Sigmoid colon (tissue), 7 donors: ENCODE data around the gene POLR1A. TPM values are rescaled to one million over a fixed set of nuclear protein-coding genes. Genes with fewer than 3 reads are reported as not detected.

Source experiments
- DNase-seq: peaks from one replicate; pipeline ENCODE4 v3.0.0-alpha.2; 2019
- H3K27ac ChIP-seq, 4 donors: fragments of 200-600 bp; sonication (generic); one replicate each; pipeline ENCODE4 v1.5.1; 2016 to 2019; ENCODE audit warnings: mild to moderate bottlenecking in 1 of 4
- H3K27me3 ChIP-seq, 3 donors: fragments of 200-600 bp; sonication (generic); one replicate each; pipeline ENCODE4 v1.5.1; 2019; ENCODE audit warnings: mild to moderate bottlenecking in 1 of 3
- H3K36me3 ChIP-seq, 4 donors: fragments of 200-600 bp; sonication (generic); one replicate each; pipeline ENCODE4 v1.5.1; 2016 to 2019
- H3K4me1 ChIP-seq, 4 donors: fragments of 200-600 bp; sonication (generic); one replicate each; pipeline ENCODE4 v1.5.1; 2017 to 2019
- H3K4me3 ChIP-seq, 4 donors: fragments of 200-600 bp; sonication (generic); one replicate each; pipeline ENCODE4 v1.5.1; 2017 to 2019; ENCODE audit warnings: mild to moderate bottlenecking in 2 of 4, moderate library complexity in 1 of 4
- H3K9me3 ChIP-seq, 4 donors: fragments of 200-600 bp in 3 of 4; sonication (generic) in 3 of 4; one replicate each; pipeline versions ENCODE4 v1.5.1 to v1.6.1; 2013 to 2019
- CTCF ChIP-seq, 4 experiments: fragments of 450-650 bp in 3 of 4; fragments of 200-600 bp in 1 of 4; IDR thresholded peaks; one replicate each; pipeline ENCODE4 v1.5.1; 2016 to 2019; ENCODE audit warnings: antibody characterized with exemption in 4 of 4, mild to moderate bottlenecking in 3 of 4, moderate library complexity in 2 of 4
- EP300 ChIP-seq, 4 donors: sonication (generic); formaldehyde crosslinking; IDR thresholded peaks; one replicate each; pipeline ENCODE4 v1.6.1; 2017; ENCODE audit warnings: antibody characterized with exemption in 4 of 4
- POLR2A ChIP-seq, 2 donors: fragments of 450-650 bp; IDR thresholded peaks; one replicate each; pipeline ENCODE4 v1.6.1; 2016; ENCODE audit warnings: antibody characterized with exemption in 2 of 2, mild to moderate bottlenecking in 2 of 2, moderate library complexity in 2 of 2
- POLR2AphosphoS5 ChIP-seq, 4 donors: sonication (generic); formaldehyde crosslinking; IDR thresholded peaks; one replicate each; pipeline ENCODE4 v1.6.1; 2017; ENCODE audit warnings: antibody characterized with exemption in 4 of 4
- WGBS, 2 donors: extraction: QIAGEN DNeasy Blood & Tissue Kit; methylation state at CpG; one replicate each; pipeline ENCODE4 v1.1.7; 2013; 5-methylcytosine and 5-hydroxymethylcytosine counted together
- intact Hi-C: fragments of 100-400 bp; cut with DNase I; formaldehyde crosslinking; loops from one replicate; pipeline ENCODE4 v1.15.1; 2023
- polyA plus RNA-seq, 3 donors: library from polyadenylated mRNA; stranded (reverse); fragments of 200-250 nt; gene quantifications; one replicate each; pipeline ENCODE4 v1.2.3, GENCODE V29; 2013
- total RNA-seq, 4 donors: library from RNA; depleted of rRNA; stranded (reverse); fragments of >200 nt; gene quantifications; one replicate each; pipeline ENCODE4 v1.1.0, GENCODE V29; 2016
- donor health status: healthy with polysubstance abuse.
- donor health status: Bipolar disorder and iron deficiency.
- donor health status: healthy.

Gene POLR1A
- total and polyA plus RNA-seq, 7 donors, result 1.2 to 17.9 (median 10.1) TPM

GRCh38 chr2:86056590-86057331 lies 48.9 kb downstream of the POLR1A start:
- Histone ChIP-seq H3K4me3 (no peak overlapping the region), H3K9me3 (no peaks in the 10 kb centered on the region), H3K4me1 (no peaks in the 10 kb centered on the region), H3K27ac (no peak overlapping the region), H3K27me3 (no peaks in the 10 kb centered on the region), H3K36me3 (peaks cover 0 to 79% (median 22%) of the 10 kb centered on the region in 4 donors)
- 90 to 96% methylated on average over 4 of the region's 4 CpGs for WGBS, 2 donors
- DNase-seq, result no peak
- TF ChIP-seq EP300 (IDR thresholded peaks at IDR 0.05) (no peak), POLR2A (IDR thresholded peaks at IDR 0.05) (no peak), POLR2AphosphoS5 (IDR thresholded peaks at IDR 0.05) (no peak), CTCF (IDR thresholded peaks at IDR 0.05) (no peak)
- intact Hi-C loops, result no loop called here

GRCh38 chr2:86055314-86055713 lies 50.4 kb downstream of the POLR1A start:
- Histone ChIP-seq H3K9me3 (no peaks in the 10 kb centered on the region), H3K36me3 (peaks cover 0 to 79% (median 27%) of the 10 kb centered on the region in 4 donors), H3K4me1 (no peaks in the 10 kb centered on the region), H3K27me3 (no peaks in the 10 kb centered on the region), H3K27ac (no peak overlapping the region), H3K4me3 (no peak overlapping the region)
- 96 to 97% methylated on average over 3 of the region's 3 CpGs for WGBS, 2 donors
- no peak for TF ChIP-seq CTCF (IDR thresholded peaks at IDR 0.05)
- no peak for TF ChIP-seq POLR2A (IDR thresholded peaks at IDR 0.05)
- TF ChIP-seq EP300 (IDR thresholded peaks at IDR 0.05), result no peak
- TF ChIP-seq POLR2AphosphoS5 (IDR thresholded peaks at IDR 0.05), result no peak
- intact Hi-C loops, result no loop called here
- no peak for DNase-seq

GRCh38 chr2:86054535-86055082 lies 51.1 kb downstream of the POLR1A start:
- TF ChIP-seq POLR2A (IDR thresholded peaks at IDR 0.05) (no peak), CTCF (IDR thresholded peaks at IDR 0.05) (no peak), POLR2AphosphoS5 (IDR thresholded peaks at IDR 0.05) (no peak), EP300 (IDR thresholded peaks at IDR 0.05) (no peak)
- intact Hi-C loops, result no loop called here
- peaks cover 0 to 79% (median 28%) of the 10 kb centered on the region in 4 donors for H3K36me3 ChIP-seq
- H3K27me3 ChIP-seq, result no peaks in the 10 kb centered on the region
- DNase-seq, result peak; percentile 50
- no peak overlapping the region for H3K27ac ChIP-seq
- 94 to 95% methylated on average over 10 of the region's 10 CpGs for WGBS, 2 donors
- H3K9me3 ChIP-seq, result no peaks in the 10 kb centered on the region
- no peak overlapping the region for H3K4me3 ChIP-seq
- H3K4me1 ChIP-seq, result no peaks in the 10 kb centered on the region

- WGBS, 2 donors, result 94 to 95% methylated on average over 4 of the region's 4 CpGs
Observed at GRCh38 chr2:86053166-86053565, 52.5 kb downstream of the POLR1A start.

More at GRCh38 chr2:86053166-86053565, 52.5 kb downstream of the POLR1A start:
- H3K36me3 ChIP-seq, result peaks cover 0 to 87% (median 33%) of the 10 kb centered on the region in 4 donors
- intact Hi-C loops, result no loop called here
- DNase-seq, result no peak
- H3K27me3 ChIP-seq, result no peaks in the 10 kb centered on the region
- no peaks in the 10 kb centered on the region for H3K9me3 ChIP-seq
- H3K4me3 ChIP-seq, result no peak overlapping the region
- peaks cover 0 to 6% (median 2%) of the 10 kb centered on the region in 4 donors for H3K4me1 ChIP-seq
- TF ChIP-seq POLR2AphosphoS5 (IDR thresholded peaks at IDR 0.05) (no peak), EP300 (IDR thresholded peaks at IDR 0.05) (no peak), CTCF (IDR thresholded peaks at IDR 0.05) (no peak), POLR2A (IDR thresholded peaks at IDR 0.05) (no peak)
- no peak overlapping the region for H3K27ac ChIP-seq
